Right lobe of liver (tissue), 6 donors: Measurements from ENCODE around the gene GALC. TPM values are rescaled to one million over a fixed set of nuclear protein-coding genes. Genes with fewer than 3 reads are reported as not detected.

ENCODE experiments used
- ATAC-seq, 4 donors: fragments of 200-7000 bp; cut with Tn5 transposase; one replicate each; pipeline ENCODE4 v1.9.1; 2020; ENCODE audit warnings: mild to moderate bottlenecking in 4 of 4, moderate library complexity in 4 of 4
- DNase-seq, 3 donors: peaks; one replicate each; pipeline ENCODE4 v3.0.0-alpha.2; 2020
- H3K27ac ChIP-seq, 3 donors: fragments of 200-600 bp; one replicate each; pipeline ENCODE4 v1.8.0; 2022
- H3K27me3 ChIP-seq, 2 donors: fragments of 200-600 bp; one replicate each; pipeline ENCODE4 v1.8.0; 2022
- H3K36me3 ChIP-seq, 4 donors: fragments of 200-600 bp; sonication (generic) in 1 of 4; one replicate each; pipeline versions ENCODE4 v1.5.1 to v1.8.0; 2017 to 2022; ENCODE audit warnings: control low read depth in 1 of 4
- H3K4me1 ChIP-seq, 4 donors: fragments of 200-600 bp; sonication (generic) in 1 of 4; one replicate each; pipeline versions ENCODE4 v1.5.1 to v1.8.0; 2017 to 2022; ENCODE audit warnings: control low read depth in 1 of 4
- H3K4me3 ChIP-seq, 3 donors: fragments of 200-600 bp; one replicate each; pipeline ENCODE4 v1.8.0; 2022
- H3K9me3 ChIP-seq, 4 donors: fragments of 200-600 bp; sonication (generic) in 1 of 4; one replicate each; pipeline versions ENCODE4 v1.5.1 to v1.8.0; 2017 to 2022; ENCODE audit warnings: control low read depth in 1 of 4
- POLR2A ChIP-seq: fragments of 450-650 bp; IDR thresholded peaks from one replicate; pipeline ENCODE4 v1.6.1; 2017; ENCODE audit warnings: antibody characterized with exemption, mild to moderate bottlenecking
- WGBS: methylation state at CpG from one replicate; pipeline ENCODE4 v1.1.6; 2018; ENCODE audit warnings: low coverage, low lambda C conversion rate; ENCODE audit not compliant: insufficient coverage; ENCODE audit errors: missing lambda C conversion rate; 5-methylcytosine and 5-hydroxymethylcytosine counted together
- intact Hi-C, 2 donors: fragments of 100-400 bp; cut with DNase I; formaldehyde crosslinking; loops; one replicate each; pipeline versions ENCODE4 v1.11.2 to v1.14.1; 2022
- total RNA-seq, 6 experiments: library from RNA; depleted of rRNA in 2 of 6; stranded (reverse); fragments of >200 nt in 2 of 6; fragmentation: NEBNext Ultra II Directional in 3 of 6; extraction: Animal tissue kit (Norgen Biotek cat#: 25700) in 3 of 6; gene quantifications; one replicate each; pipeline versions ENCODE4 v1.1.0 to v1.2.4, GENCODE V29; 2016 to 2023
- TF ChIP-seq, protein P1 (sequence below), 4 donors: fragments of 200-600 bp in 3 of 4; fragments of 450-650 bp in 1 of 4; IDR thresholded peaks; one replicate each; pipeline versions ENCODE4 v1.5.1 to v1.8.0; 2016 to 2022; ENCODE audit warnings: antibody characterized with exemption in 4 of 4, mild to moderate bottlenecking in 2 of 4
- donor health status: DM: no; HTN: yes; CAD: no.
- donor health status: DM: no; HTN: no; CAD: no.
- donor health status: DM: no; HTN: no; CAD: no.
- donor health status: DM: no; HTN: yes; CAD: no.
- donor health status: DM: no; HTN: yes; CAD: no.

GALC gene
- total RNA-seq, 6 experiments from 2014 or later, result 8.3 to 23.5 (median 10.3) TPM

DNA sequence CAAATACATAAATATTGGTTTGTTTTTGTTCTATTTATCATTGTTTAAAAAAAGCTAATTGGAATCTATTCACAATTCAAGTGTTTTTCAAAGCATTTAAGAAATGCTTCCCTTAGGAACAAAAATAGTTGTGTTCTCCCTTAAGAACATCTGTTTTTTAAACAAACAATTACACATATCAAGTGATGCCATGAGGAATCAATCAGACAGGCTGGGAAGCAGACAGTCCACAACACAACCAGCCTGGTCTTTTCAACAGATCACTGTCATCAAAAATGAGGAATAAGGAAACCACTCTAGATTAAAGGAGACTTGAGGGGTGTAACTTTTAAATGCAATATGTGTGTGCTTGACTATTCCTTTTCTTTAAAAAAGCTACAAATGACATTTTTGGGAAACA lies 25.5 kb downstream of the GALC start:
- Histone ChIP-seq H3K27me3 (no peaks in the 10 kb centered on the region), H3K9me3 (no peaks in the 10 kb centered on the region), H3K4me1 (no peaks in the 10 kb centered on the region), H3K36me3 (peaks cover 0 to 15% (median 5%) of the 10 kb centered on the region in 4 donors), H3K27ac (no peak overlapping the region), H3K4me3 (no peak overlapping the region)
- intact Hi-C loops, result no loop called here
- TF ChIP-seq, protein P1, sequence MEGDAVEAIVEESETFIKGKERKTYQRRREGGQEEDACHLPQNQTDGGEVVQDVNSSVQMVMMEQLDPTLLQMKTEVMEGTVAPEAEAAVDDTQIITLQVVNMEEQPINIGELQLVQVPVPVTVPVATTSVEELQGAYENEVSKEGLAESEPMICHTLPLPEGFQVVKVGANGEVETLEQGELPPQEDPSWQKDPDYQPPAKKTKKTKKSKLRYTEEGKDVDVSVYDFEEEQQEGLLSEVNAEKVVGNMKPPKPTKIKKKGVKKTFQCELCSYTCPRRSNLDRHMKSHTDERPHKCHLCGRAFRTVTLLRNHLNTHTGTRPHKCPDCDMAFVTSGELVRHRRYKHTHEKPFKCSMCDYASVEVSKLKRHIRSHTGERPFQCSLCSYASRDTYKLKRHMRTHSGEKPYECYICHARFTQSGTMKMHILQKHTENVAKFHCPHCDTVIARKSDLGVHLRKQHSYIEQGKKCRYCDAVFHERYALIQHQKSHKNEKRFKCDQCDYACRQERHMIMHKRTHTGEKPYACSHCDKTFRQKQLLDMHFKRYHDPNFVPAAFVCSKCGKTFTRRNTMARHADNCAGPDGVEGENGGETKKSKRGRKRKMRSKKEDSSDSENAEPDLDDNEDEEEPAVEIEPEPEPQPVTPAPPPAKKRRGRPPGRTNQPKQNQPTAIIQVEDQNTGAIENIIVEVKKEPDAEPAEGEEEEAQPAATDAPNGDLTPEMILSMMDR (IDR thresholded peaks at IDR 0.05), result no peak
- ATAC-seq (no peak), DNase-seq (no peak)

DNA sequence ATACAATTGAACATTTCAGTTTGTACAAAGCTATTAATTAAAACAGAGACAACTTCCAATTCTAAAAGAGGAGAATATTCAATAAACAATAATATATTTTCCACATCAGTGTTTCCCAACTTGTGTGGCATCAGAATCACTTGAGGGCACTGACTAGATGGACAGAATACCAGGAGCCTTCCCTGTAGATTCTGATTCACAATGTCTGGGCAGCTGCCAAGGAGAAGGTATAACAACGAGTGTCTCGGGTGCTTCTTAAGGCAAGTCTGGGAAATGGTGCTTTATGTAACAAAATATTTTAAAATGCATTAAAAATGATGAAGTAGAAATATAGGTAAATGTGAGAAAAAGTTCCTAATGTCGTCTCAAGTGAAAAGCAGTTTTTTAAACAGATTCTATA lies 26.2 kb downstream of the GALC start:
- peaks cover 0 to 15% (median 5%) of the 10 kb centered on the region in 4 donors for H3K36me3 ChIP-seq
- no peaks in the 10 kb centered on the region for H3K27me3 ChIP-seq
- intact Hi-C loops, result no loop called here
- H3K4me3 ChIP-seq, result no peak overlapping the region
- ATAC-seq (no peak), DNase-seq (no peak)
- 94% methylated on average over 3 of the region's 3 CpGs for WGBS
- no peak for TF ChIP-seq POLR2A
- TF ChIP-seq, protein P1 (IDR thresholded peaks at IDR 0.05), result no peak
- no peak overlapping the region for H3K27ac ChIP-seq
- no peaks in the 10 kb centered on the region for H3K4me1 ChIP-seq
- H3K9me3 ChIP-seq, result no peaks in the 10 kb centered on the region

DNA sequence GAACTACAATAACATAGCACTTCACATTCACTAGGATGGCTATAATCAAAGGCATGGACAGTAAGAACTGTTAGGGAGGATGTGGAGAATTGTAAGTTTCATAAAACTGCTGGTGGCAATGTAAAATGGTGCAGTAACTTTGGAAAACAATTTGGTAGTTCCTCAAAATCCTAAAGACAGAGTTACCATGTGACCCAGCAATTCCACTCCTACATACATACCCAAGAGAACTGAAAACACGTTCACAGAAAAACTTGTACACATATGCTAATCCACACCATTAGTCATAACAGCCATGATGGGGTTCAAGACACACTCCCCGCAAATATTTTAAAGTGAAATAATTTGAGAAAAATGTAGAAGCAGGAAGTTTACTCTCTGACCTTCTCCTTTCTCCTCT lies 31.7 kb downstream of the GALC start:
- no peaks in the 10 kb centered on the region for H3K27me3 ChIP-seq
- H3K9me3 ChIP-seq, result no peaks in the 10 kb centered on the region
- peaks cover 0 to 3% (median 0%) of the 10 kb centered on the region in 4 donors for H3K36me3 ChIP-seq
- H3K4me1 ChIP-seq, result no peaks in the 10 kb centered on the region
- no peak for DNase-seq
- H3K27ac ChIP-seq, result no peak overlapping the region
- intact Hi-C loops, result no loop called here
- WGBS, result 81% methylated on average over 2 of the region's 2 CpGs
- no peak for ATAC-seq
- H3K4me3 ChIP-seq, result no peak overlapping the region
- TF ChIP-seq POLR2A, result no peak
- TF ChIP-seq, protein P1 (IDR thresholded peaks at IDR 0.05), result no peak

DNA sequence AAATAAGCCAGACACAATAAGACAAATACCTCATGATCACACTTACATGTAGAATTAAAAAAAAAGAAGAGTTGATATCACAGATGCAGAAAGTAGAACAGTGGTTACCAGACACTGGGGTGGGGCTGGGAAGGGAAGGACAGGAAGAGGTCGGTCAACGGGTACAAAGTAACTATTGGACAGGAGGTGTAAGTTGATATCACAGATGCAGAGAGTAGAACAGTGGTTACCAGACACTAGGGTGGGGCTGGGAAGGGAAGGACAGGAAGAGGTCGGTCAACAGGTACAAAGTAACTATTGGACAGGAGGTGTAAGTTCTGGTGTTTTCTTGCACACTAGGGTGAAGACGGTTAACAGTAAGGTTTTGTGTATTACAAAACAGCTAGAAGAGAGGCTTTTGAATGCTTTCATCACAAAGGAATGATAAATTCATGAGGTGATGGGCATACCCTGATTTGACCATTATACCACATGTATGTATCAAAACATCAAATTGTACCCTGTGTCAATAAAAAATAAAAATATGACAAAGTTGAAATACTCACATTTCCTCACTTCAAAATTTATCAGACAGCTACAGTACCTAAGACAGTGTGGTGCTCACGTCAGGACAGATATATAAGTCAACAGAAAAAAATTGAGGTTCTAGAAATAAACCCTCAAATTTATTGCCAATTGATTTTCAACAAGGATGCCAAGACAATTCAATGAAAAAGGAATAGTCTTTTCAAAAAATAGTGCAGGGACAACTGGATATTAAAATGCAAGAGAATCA lies 32.8 kb downstream of the GALC start:
- no peaks in the 10 kb centered on the region for H3K27me3 ChIP-seq
- TF ChIP-seq, protein P1 (IDR thresholded peaks at IDR 0.05), result no peak
- no peak for TF ChIP-seq POLR2A
- 66% methylated on average over 5 of the region's 5 CpGs for WGBS
- intact Hi-C loops, result no loop called here
- H3K4me3 ChIP-seq, result no peak overlapping the region
- no peaks in the 10 kb centered on the region for H3K9me3 ChIP-seq
- DNase-seq (no peak), ATAC-seq (peak in 3 of 4 donors; percentile 14 to 51 (median 41))
- H3K4me1 ChIP-seq, result no peaks in the 10 kb centered on the region
- no peak overlapping the region for H3K27ac ChIP-seq
- H3K36me3 ChIP-seq, result peaks cover 0 to 8% (median 0%) of the 10 kb centered on the region in 4 donors
